AG09309 (cell line): ENCODE results near the gene MAP2K2.

Experiments used
- DNase-seq: peaks from one replicate; pipeline ENCODE4 v3.0.0-alpha.2; 2010; ENCODE audit warnings: low read depth
- H3K4me3 ChIP-seq: 2 replicates; pipeline ENCODE4 v1.5.1; 2011; ENCODE audit warnings: mild to moderate bottlenecking, low read depth, low read length, moderate library complexity; ENCODE audit not compliant: control insufficient read depth
- CTCF ChIP-seq: IDR thresholded peaks from 2 replicates; pipeline ENCODE4 v1.5.1; 2011; ENCODE audit warnings: mild to moderate bottlenecking, low read depth, low read length, inconsistent platforms; ENCODE audit not compliant: insufficient read depth, control insufficient read depth; ENCODE audit errors: missing control alignments

Gene MAP2K2

GRCh38 chr19:4042064-4042730 lies 81.7 kb downstream of the MAP2K2 start:
- no peak for TF ChIP-seq CTCF
- no peak overlapping the region for H3K4me3 ChIP-seq
- no peak for DNase-seq
